ENCODE results near the gene FCHO1.

GRCh38 chr19:17766543-17767131 lies 15.4 kb downstream of the FCHO1 start:
- TF ChIP-seq CTCF (IDR thresholded peaks at IDR 0.05; ENCODE audit: low read depth, low read length, poor library complexity, severe bottlenecking): peak; percentile 72
- no peak for TF ChIP-seq EZH2phosphoT487 (IDR thresholded peaks at IDR 0.05; ENCODE audit: borderline replicate concordance, low read length)
